OCI-LY3 (cell line): ENCODE measurements around the gene CABP2.

Experiments
- CTCF ChIP-seq: fragments of 200-600, 300-600 bp; sonication (generic); IDR thresholded peaks from 2 replicates; pipeline ENCODE4 v1.5.1; 2014; ENCODE audit warnings: antibody characterized with exemption, low read length, low read depth
- EZH2phosphoT487 ChIP-seq: fragments of 200-600 bp; shearing (Covaris generic); IDR thresholded peaks from 2 replicates; pipeline ENCODE4 v1.6.1; 2018; ENCODE audit warnings: antibody characterized with exemption, mixed run types, low read depth

DNA sequence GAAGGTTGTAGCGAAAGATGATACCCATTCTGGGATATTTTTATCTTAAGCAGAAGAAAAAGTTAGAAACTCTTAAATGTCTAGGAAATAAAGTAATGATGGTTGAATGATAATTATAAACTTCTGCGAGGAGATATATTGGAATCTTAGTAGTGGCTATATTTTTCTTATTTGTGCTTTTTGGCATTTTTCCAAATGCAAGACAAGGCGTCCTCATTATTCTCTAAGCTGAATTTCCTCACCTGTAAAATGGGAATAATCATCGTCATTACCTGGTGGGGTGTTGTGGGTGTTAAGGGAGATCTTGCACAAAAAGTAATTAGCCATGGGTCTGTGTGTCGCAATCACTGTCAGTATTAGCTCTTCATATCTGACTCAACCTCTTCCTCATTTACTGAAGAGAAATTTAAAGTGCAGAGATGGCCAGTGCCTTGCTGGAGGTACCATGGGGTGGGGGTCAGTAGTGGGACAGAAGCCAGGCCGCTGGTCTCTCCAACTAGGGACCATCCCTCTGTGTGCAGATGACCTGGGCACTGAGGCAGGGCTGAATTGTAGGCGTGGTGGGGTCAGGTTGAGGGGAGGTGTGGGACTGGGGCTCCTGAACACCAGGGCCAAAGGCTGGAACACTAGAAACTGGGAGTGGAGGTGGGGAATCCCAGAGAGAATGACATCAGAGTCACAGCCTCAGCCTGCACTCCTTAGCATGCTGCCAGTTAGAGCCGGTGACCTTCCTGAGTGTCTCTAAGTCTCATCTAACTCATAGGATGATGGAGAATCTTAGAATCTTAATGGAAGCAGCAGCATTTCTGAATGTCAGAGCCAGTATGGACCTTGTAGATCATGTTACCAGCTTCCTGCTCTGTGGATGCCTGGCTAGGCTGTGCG is 22.2 kb downstream of the CABP2 start:
- TF ChIP-seq CTCF = no peak
- TF ChIP-seq EZH2phosphoT487 = no peak
